Measurements from ENCODE around the gene KRT4.

The KRT4 gene

GRCh38 chr12:52776435-52776834 lies 37.5 kb downstream of the KRT4 start:
- H3F3A ChIP-seq (ENCODE audit: control insufficient read depth, insufficient read depth) = no peaks in the 10 kb centered on the region
- H4K20me1 ChIP-seq (ENCODE audit: control insufficient read depth, insufficient read depth, low read depth, low read length) = no peaks in the 10 kb centered on the region
- no peaks in the 10 kb centered on the region for H3K36me3 ChIP-seq (ENCODE audit: control insufficient read depth, low read length)
- no peak overlapping the region for H3K4me2 ChIP-seq (ENCODE audit: low read length)
- peaks cover 13% of the 10 kb centered on the region for H3K27me3 ChIP-seq (ENCODE audit: control insufficient read depth, low read length)
- no peaks in the 10 kb centered on the region for H3K9me2 ChIP-seq (replicated peaks; ENCODE audit: control insufficient read depth, low read length)
- H3K4me1 ChIP-seq (ENCODE audit: control insufficient read depth, low read length) = no peaks in the 10 kb centered on the region
- no peak overlapping the region for H3K27ac ChIP-seq (ENCODE audit: low read depth, low read length)
- H3K79me2 ChIP-seq (ENCODE audit: control insufficient read depth, low read length) = no peaks in the 10 kb centered on the region
- no peak overlapping the region for H3K4me3 ChIP-seq (ENCODE audit: low read length)
- H3K9me3 ChIP-seq (ENCODE audit: control insufficient read depth, insufficient read depth, low read length) = no peaks in the 10 kb centered on the region
- TF ChIP-seq CTCF (IDR thresholded peaks at IDR 0.05; ENCODE audit: low read depth, low read length, poor library complexity, severe bottlenecking) (no peak), EZH2phosphoT487 (IDR thresholded peaks at IDR 0.05; ENCODE audit: borderline replicate concordance, low read length) (no peak)

- Histone ChIP-seq H3K79me2 (ENCODE audit: control insufficient read depth, low read length) (no peaks in the 10 kb centered on the region), H3K27me3 (ENCODE audit: control insufficient read depth, low read length) (peaks cover 13% of the 10 kb centered on the region)
- TF ChIP-seq EZH2phosphoT487 (IDR thresholded peaks at IDR 0.05; ENCODE audit: borderline replicate concordance, low read length) = no peak
- no peak for TF ChIP-seq CTCF (IDR thresholded peaks at IDR 0.05; ENCODE audit: low read depth, low read length, poor library complexity, severe bottlenecking)
These were observed 39.2 kb downstream of the KRT4 start for GRCh38 chr12:52774629-52775250.

GRCh38 chr12:52772772-52773171 lies 41.1 kb downstream of the KRT4 start:
- Histone ChIP-seq H3K4me1 (ENCODE audit: control insufficient read depth, low read length) (no peaks in the 10 kb centered on the region), H3K4me2 (ENCODE audit: low read length) (no peak overlapping the region)

More at GRCh38 chr12:52774629-52775250, 39.2 kb downstream of the KRT4 start:
- no peak overlapping the region for H3K4me2 ChIP-seq (ENCODE audit: low read length)
- H4K20me1 ChIP-seq (ENCODE audit: control insufficient read depth, insufficient read depth, low read depth, low read length) = no peaks in the 10 kb centered on the region
- no peaks in the 10 kb centered on the region for H3K9me3 ChIP-seq (ENCODE audit: control insufficient read depth, insufficient read depth, low read length)
- H3F3A ChIP-seq (ENCODE audit: control insufficient read depth, insufficient read depth) = no peaks in the 10 kb centered on the region
- no peak overlapping the region for H3K27ac ChIP-seq (ENCODE audit: low read depth, low read length)
- no peaks in the 10 kb centered on the region for H3K36me3 ChIP-seq (ENCODE audit: control insufficient read depth, low read length)
- no peak overlapping the region for H3K4me3 ChIP-seq (ENCODE audit: low read length)
- no peaks in the 10 kb centered on the region for H3K9me2 ChIP-seq (replicated peaks; ENCODE audit: control insufficient read depth, low read length)
- no peaks in the 10 kb centered on the region for H3K4me1 ChIP-seq (ENCODE audit: control insufficient read depth, low read length)

More at GRCh38 chr12:52772772-52773171, 41.1 kb downstream of the KRT4 start:
- no peaks in the 10 kb centered on the region for H3K79me2 ChIP-seq (ENCODE audit: control insufficient read depth, low read length)
- TF ChIP-seq EZH2phosphoT487 (IDR thresholded peaks at IDR 0.05; ENCODE audit: borderline replicate concordance, low read length) (no peak), CTCF (IDR thresholded peaks at IDR 0.05; ENCODE audit: low read depth, low read length, poor library complexity, severe bottlenecking) (no peak)
- H4K20me1 ChIP-seq (ENCODE audit: control insufficient read depth, insufficient read depth, low read depth, low read length) = no peaks in the 10 kb centered on the region
- H3K27ac ChIP-seq (ENCODE audit: low read depth, low read length) = no peak overlapping the region
- H3F3A ChIP-seq (ENCODE audit: control insufficient read depth, insufficient read depth) = no peaks in the 10 kb centered on the region
- no peaks in the 10 kb centered on the region for H3K36me3 ChIP-seq (ENCODE audit: control insufficient read depth, low read length)
- no peaks in the 10 kb centered on the region for H3K9me2 ChIP-seq (replicated peaks; ENCODE audit: control insufficient read depth, low read length)
- H3K4me3 ChIP-seq (ENCODE audit: low read length) = no peak overlapping the region
- peaks cover 11% of the 10 kb centered on the region for H3K27me3 ChIP-seq (ENCODE audit: control insufficient read depth, low read length)
- H3K9me3 ChIP-seq (ENCODE audit: control insufficient read depth, insufficient read depth, low read length) = no peaks in the 10 kb centered on the region
